ENCODE results near the gene CPXM2. TPM values are rescaled to one million over a fixed set of nuclear protein-coding genes. Genes with fewer than 3 reads are reported as not detected.

Gene CPXM2
- total RNA-seq, 1 experiment from 2014 or later = not detected

DNA sequence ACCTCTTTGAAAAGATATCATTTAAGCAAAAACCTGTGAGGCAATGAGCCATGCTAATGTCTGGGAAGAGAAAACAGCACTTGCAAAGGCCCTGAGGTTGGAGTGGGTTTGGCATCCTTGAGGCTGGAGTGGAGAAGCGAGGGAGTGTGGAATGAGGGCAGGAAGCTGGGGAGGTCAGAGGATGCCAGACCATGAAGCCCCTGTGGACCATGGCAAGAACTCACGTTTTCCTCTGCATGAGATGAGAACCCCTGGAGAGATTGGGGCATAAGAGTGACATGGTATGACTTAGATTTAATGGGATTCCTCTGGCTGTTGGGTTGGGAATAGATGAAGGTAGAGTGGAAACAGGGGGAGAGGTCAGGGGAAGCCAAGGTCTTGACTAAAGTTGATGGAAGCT, 176.1 kb downstream of the CPXM2 start:
- H3K9me3 Mint-ChIP-seq (ENCODE audit: low read depth, unreplicated experiment) = peaks cover 2% of the 10 kb centered on the region
- CTCF ChIA-PET = no interaction called here
- peaks cover 39% of the 10 kb centered on the region for H3K27me3 Mint-ChIP-seq (ENCODE audit: unreplicated experiment)
- DNase-seq = no peak
- H3K4me1 Mint-ChIP-seq (ENCODE audit: low read depth, unreplicated experiment) = no peaks in the 10 kb centered on the region
- H3K27ac Mint-ChIP-seq (ENCODE audit: unreplicated experiment) = no peak overlapping the region
- no peak overlapping the region for H3K4me3 Mint-ChIP-seq (ENCODE audit: low read depth, unreplicated experiment)
- TF ChIP-seq, protein P1, sequence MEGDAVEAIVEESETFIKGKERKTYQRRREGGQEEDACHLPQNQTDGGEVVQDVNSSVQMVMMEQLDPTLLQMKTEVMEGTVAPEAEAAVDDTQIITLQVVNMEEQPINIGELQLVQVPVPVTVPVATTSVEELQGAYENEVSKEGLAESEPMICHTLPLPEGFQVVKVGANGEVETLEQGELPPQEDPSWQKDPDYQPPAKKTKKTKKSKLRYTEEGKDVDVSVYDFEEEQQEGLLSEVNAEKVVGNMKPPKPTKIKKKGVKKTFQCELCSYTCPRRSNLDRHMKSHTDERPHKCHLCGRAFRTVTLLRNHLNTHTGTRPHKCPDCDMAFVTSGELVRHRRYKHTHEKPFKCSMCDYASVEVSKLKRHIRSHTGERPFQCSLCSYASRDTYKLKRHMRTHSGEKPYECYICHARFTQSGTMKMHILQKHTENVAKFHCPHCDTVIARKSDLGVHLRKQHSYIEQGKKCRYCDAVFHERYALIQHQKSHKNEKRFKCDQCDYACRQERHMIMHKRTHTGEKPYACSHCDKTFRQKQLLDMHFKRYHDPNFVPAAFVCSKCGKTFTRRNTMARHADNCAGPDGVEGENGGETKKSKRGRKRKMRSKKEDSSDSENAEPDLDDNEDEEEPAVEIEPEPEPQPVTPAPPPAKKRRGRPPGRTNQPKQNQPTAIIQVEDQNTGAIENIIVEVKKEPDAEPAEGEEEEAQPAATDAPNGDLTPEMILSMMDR (IDR thresholded peaks at IDR 0.05; ENCODE audit: unreplicated experiment) = no peak
- BruUV-seq (replicated peaks) = no TSS peak
- H3K36me3 Mint-ChIP-seq (ENCODE audit: insufficient read depth, unreplicated experiment) = no peaks in the 10 kb centered on the region
- intact Hi-C loops (cut with micrococcal nuclease; ENCODE audit: unreplicated experiment) = no loop called here

DNA sequence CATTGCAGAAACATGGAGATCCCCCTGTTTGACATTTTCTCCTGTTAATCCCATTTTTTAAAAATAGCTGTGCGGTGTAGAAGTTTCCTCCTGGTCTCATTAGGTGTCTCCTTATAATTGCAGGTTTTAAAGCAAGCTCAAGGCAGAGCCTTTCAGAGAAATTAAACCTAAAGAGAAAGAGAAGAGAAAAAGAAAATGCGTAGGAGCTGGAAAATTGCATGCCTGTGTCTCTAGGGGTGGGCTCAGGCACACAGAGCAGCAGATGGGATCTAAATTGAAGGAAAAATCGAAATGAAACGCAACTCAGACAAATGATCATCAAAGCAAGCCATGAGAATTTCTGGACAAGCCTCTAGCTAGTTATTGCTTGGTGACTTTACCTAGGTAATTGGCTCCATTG, 185.4 kb downstream of the CPXM2 start:
- H3K9me3 Mint-ChIP-seq (ENCODE audit: low read depth, unreplicated experiment) = no peaks in the 10 kb centered on the region
- TF ChIP-seq, protein P1 (IDR thresholded peaks at IDR 0.05; ENCODE audit: unreplicated experiment) = no peak
- H3K4me1 Mint-ChIP-seq (ENCODE audit: low read depth, unreplicated experiment) = no peaks in the 10 kb centered on the region
- no peak overlapping the region for H3K27ac Mint-ChIP-seq (ENCODE audit: unreplicated experiment)
- DNase-seq = no peak
- no TSS peak for BruUV-seq (replicated peaks)
- H3K36me3 Mint-ChIP-seq (ENCODE audit: insufficient read depth, unreplicated experiment) = no peaks in the 10 kb centered on the region
- intact Hi-C loops (cut with micrococcal nuclease; ENCODE audit: unreplicated experiment) = no loop called here
- H3K27me3 Mint-ChIP-seq (ENCODE audit: unreplicated experiment) = peaks cover 45% of the 10 kb centered on the region
- no peak overlapping the region for H3K4me3 Mint-ChIP-seq (ENCODE audit: low read depth, unreplicated experiment)
- CTCF ChIA-PET = no interaction called here

DNA sequence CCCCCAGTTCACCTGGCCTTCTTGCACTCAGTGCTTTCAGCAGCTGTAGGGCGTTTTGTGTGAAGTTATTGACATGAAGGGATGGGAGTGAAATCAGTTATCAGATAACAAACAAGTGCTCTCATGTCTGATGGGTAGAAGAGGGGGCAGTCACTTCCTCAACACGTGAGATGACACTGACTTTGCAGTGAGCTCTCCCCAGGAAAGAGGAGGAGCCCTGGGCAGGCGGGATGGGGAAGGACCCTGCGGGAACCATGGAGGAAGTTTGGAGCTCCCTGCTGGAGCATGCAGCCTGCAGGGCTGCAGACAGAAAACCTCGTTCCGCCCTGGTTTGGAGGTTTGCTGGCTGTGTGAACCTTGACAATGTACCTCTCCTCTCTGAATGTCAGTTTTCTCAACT, 186.8 kb downstream of the CPXM2 start:
- H3K4me3 Mint-ChIP-seq (ENCODE audit: low read depth, unreplicated experiment) = no peak overlapping the region
- CTCF ChIA-PET = no interaction called here
- BruUV-seq (replicated peaks) = no TSS peak
- peaks cover 45% of the 10 kb centered on the region for H3K27me3 Mint-ChIP-seq (ENCODE audit: unreplicated experiment)
- no peak overlapping the region for H3K27ac Mint-ChIP-seq (ENCODE audit: unreplicated experiment)
- no peaks in the 10 kb centered on the region for H3K9me3 Mint-ChIP-seq (ENCODE audit: low read depth, unreplicated experiment)
- no peaks in the 10 kb centered on the region for H3K36me3 Mint-ChIP-seq (ENCODE audit: insufficient read depth, unreplicated experiment)
- DNase-seq = no peak
- TF ChIP-seq, protein P1 (IDR thresholded peaks at IDR 0.05; ENCODE audit: unreplicated experiment) = no peak
- intact Hi-C loops (cut with micrococcal nuclease; ENCODE audit: unreplicated experiment) = no loop called here
- no peaks in the 10 kb centered on the region for H3K4me1 Mint-ChIP-seq (ENCODE audit: low read depth, unreplicated experiment)

- Mint-ChIP-seq H3K4me3 (ENCODE audit: low read depth, unreplicated experiment) (no peak overlapping the region), H3K27ac (ENCODE audit: unreplicated experiment) (no peak overlapping the region), H3K36me3 (ENCODE audit: insufficient read depth, unreplicated experiment) (no peaks in the 10 kb centered on the region), H3K9me3 (ENCODE audit: low read depth, unreplicated experiment) (no peaks in the 10 kb centered on the region), H3K4me1 (ENCODE audit: low read depth, unreplicated experiment) (no peaks in the 10 kb centered on the region), H3K27me3 (ENCODE audit: unreplicated experiment) (peaks cover 47% of the 10 kb centered on the region)
- no peak for DNase-seq
- TF ChIP-seq, protein P1 (IDR thresholded peaks at IDR 0.05; ENCODE audit: unreplicated experiment) = no peak
- BruUV-seq (replicated peaks) = no TSS peak
- intact Hi-C loops (cut with micrococcal nuclease; ENCODE audit: unreplicated experiment) = no loop called here
- CTCF ChIA-PET = no interaction called here
Observed at GRCh38 chr10:123704076-123704475, 187.5 kb downstream of the CPXM2 start.

All from Calu3 (cell line).